Suprapubic skin (tissue), 4 donors: ENCODE data around the gene STKLD1. TPM values are rescaled to one million over a fixed set of nuclear protein-coding genes. Genes with fewer than 3 reads are reported as not detected.
"Not testable (repeated sequence)": the region's sequence is repeated elsewhere in the genome, so short reads cannot be mapped to it uniquely, and the experiment has no call there.

ENCODE experiments used
- DNase-seq, 2 donors: peaks; one replicate each; pipeline ENCODE4 v3.0.0-alpha.2; 2019; ENCODE audit warnings: low spot score in 2 of 2
- H3K27ac ChIP-seq: fragments of 200-600 bp; sonication (generic); one replicate; pipeline ENCODE4 v1.5.1; 2019
- H3K27me3 ChIP-seq: fragments of 200-600 bp; sonication (generic); one replicate; pipeline ENCODE4 v1.5.1; 2019
- H3K36me3 ChIP-seq: fragments of 200-600 bp; sonication (generic); one replicate; pipeline ENCODE4 v1.5.1; 2019
- H3K4me1 ChIP-seq: fragments of 200-600 bp; sonication (generic); one replicate; pipeline ENCODE4 v1.5.1; 2019
- H3K4me3 ChIP-seq: fragments of 200-600 bp; sonication (generic); one replicate; pipeline ENCODE4 v1.5.1; 2019; ENCODE audit warnings: mild to moderate bottlenecking
- H3K9me3 ChIP-seq: fragments of 200-600 bp; sonication (generic); one replicate; pipeline ENCODE4 v1.5.1; 2019
- EP300 ChIP-seq: sonication (generic); formaldehyde crosslinking; IDR thresholded peaks from one replicate; pipeline ENCODE4 v1.6.1; 2017; ENCODE audit warnings: antibody characterized with exemption
- POLR2A ChIP-seq, 2 donors: fragments of 450-650 bp; IDR thresholded peaks; one replicate each; pipeline ENCODE4 v1.6.1; 2017; ENCODE audit warnings: antibody characterized with exemption in 2 of 2, mild to moderate bottlenecking in 2 of 2, moderate library complexity in 2 of 2
- POLR2AphosphoS5 ChIP-seq, 3 donors: sonication (generic); formaldehyde crosslinking; IDR thresholded peaks; one replicate each; pipeline ENCODE4 v1.6.1; 2017; ENCODE audit warnings: antibody characterized with exemption in 3 of 3
- WGBS: methylation state at CpG from one replicate; pipeline ENCODE4 v1.1.5; 2018; 5-methylcytosine and 5-hydroxymethylcytosine counted together
- total RNA-seq, 4 donors: library from RNA; depleted of rRNA; stranded (reverse); fragments of >200 nt; gene quantifications; one replicate each; pipeline ENCODE4 v1.1.0, GENCODE V29; 2016
- TF ChIP-seq, protein P1 (sequence below), 2 donors: fragments of 200-600 bp in 1 of 2; fragments of 450-650 bp in 1 of 2; sonication (generic) in 1 of 2; IDR thresholded peaks; one replicate each; pipeline ENCODE4 v1.5.1; 2016 to 2019; ENCODE audit warnings: antibody characterized with exemption in 2 of 2, mild to moderate bottlenecking in 1 of 2, moderate library complexity in 1 of 2

Gene STKLD1
- total RNA-seq, 4 donors from 2014 or later = 1.8 to 4.2 (median 2.3) TPM; not detected in 1

DNA sequence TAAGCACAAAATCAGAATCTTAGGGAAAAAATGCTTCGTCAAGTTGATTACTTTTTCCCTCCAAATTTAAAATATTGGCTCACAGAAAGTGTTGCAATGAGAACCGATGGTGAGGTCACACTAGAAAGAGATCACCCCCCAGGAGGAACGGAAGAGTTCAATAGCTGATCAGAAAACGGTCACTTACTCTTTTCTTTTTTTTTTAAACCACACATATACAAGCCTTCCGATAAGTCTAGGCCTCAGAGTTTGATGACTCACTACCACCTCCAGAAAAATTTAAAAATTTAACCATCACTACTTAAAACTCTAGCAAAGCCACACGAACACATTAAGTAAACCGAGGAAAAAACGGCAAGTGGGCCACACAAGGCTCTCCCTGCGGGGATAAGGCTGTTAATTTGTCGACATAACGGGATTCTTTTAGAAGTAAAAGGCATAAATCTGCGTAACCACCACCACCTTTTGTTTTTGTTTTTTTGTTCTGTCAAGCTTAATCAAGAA lies 1.5 kb upstream of the STKLD1 start:
- H3K4me3 ChIP-seq = peak overlapping the region; percentile 87
- WGBS = 11% methylated on average over 12 of the region's 12 CpGs
- no peaks in the 10 kb centered on the region for H3K9me3 ChIP-seq
- no peak for DNase-seq
- H3K4me1 ChIP-seq = peaks cover 74% of the 10 kb centered on the region
- peaks cover 7% of the 10 kb centered on the region for H3K36me3 ChIP-seq
- TF ChIP-seq POLR2AphosphoS5 (IDR thresholded peaks at IDR 0.05) (no peak), EP300 (no peak), POLR2A (IDR thresholded peaks at IDR 0.05) (no peak)
- TF ChIP-seq, protein P1, sequence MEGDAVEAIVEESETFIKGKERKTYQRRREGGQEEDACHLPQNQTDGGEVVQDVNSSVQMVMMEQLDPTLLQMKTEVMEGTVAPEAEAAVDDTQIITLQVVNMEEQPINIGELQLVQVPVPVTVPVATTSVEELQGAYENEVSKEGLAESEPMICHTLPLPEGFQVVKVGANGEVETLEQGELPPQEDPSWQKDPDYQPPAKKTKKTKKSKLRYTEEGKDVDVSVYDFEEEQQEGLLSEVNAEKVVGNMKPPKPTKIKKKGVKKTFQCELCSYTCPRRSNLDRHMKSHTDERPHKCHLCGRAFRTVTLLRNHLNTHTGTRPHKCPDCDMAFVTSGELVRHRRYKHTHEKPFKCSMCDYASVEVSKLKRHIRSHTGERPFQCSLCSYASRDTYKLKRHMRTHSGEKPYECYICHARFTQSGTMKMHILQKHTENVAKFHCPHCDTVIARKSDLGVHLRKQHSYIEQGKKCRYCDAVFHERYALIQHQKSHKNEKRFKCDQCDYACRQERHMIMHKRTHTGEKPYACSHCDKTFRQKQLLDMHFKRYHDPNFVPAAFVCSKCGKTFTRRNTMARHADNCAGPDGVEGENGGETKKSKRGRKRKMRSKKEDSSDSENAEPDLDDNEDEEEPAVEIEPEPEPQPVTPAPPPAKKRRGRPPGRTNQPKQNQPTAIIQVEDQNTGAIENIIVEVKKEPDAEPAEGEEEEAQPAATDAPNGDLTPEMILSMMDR (IDR thresholded peaks at IDR 0.05) = no peak
- H3K27ac ChIP-seq = peak overlapping the region; percentile 97
- no peaks in the 10 kb centered on the region for H3K27me3 ChIP-seq

DNA sequence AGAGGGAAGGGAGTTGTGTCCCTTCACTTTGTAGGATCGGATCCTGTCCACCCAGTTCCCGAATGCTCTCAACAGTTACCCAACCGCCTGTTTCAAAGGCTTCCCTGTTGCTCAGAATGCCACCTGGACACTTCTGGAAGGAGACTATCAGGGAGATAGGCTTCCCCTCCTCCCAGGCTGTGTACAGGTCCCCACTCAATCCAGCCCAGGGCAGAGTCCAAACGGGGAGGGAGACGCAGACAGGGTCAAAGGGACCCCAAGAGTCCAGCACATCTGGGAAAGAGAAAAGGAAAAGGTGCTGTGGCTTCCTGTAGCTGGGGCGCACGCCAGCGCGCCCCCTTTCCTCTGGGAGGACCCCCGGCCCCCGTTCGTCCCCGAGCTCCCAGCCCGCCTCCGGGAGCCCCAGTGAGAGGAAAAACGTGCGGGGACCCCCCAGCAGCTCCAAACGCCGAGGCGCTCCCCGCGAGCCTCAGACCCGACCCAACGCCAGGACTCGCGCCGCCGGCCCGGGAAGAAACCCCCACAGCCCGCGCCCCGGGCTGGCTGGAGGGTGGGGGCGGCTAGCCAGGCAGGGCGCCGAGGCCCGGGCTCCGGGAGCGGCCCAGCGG lies 946 bp upstream of the STKLD1 start:
- H3K9me3 ChIP-seq = no peaks in the 10 kb centered on the region
- no peaks in the 10 kb centered on the region for H3K27me3 ChIP-seq
- WGBS = 1% methylated on average over 9 of the region's 39 CpGs
- H3K36me3 ChIP-seq = peaks cover 6% of the 10 kb centered on the region
- peaks cover 70% of the 10 kb centered on the region for H3K4me1 ChIP-seq
- H3K4me3 ChIP-seq = peak overlapping the region; percentile 87
- no peak for DNase-seq
- H3K27ac ChIP-seq = peak overlapping the region; percentile 97
- TF ChIP-seq EP300 (no peak), POLR2A (IDR thresholded peaks at IDR 0.05) (no peak), POLR2AphosphoS5 (IDR thresholded peaks at IDR 0.05) (no peak)
- TF ChIP-seq, protein P1 (IDR thresholded peaks at IDR 0.05) = no peak

DNA sequence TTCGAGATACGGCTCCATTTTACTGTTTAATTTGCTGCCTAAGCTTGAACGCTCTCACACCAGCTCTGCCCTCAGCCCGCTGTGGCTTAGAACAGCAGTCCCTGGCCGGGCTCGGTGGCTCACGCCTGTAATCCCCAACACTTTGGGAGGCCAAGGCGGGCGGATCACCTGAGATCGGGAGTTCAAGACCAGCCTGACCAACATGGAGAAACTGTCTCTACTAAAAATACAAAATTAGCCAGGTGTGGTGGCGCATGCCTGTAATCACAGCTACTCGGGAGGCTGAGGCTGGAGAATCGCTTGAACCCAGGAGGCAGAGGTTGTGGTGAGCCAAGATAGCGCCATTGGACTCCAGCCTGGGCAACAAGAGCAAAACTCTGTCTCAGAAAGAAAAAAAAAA lies 1.1 kb downstream of the STKLD1 start:
- not testable (repeated sequence) for H3K4me3 ChIP-seq, DNase-seq, H3K36me3 ChIP-seq, H3K27me3 ChIP-seq, H3K9me3 ChIP-seq
- peaks cover 49% of the 10 kb centered on the region for H3K4me1 ChIP-seq
- WGBS = 76% methylated on average over 14 of the region's 14 CpGs
- H3K27ac ChIP-seq = peak overlapping the region; percentile 39

DNA sequence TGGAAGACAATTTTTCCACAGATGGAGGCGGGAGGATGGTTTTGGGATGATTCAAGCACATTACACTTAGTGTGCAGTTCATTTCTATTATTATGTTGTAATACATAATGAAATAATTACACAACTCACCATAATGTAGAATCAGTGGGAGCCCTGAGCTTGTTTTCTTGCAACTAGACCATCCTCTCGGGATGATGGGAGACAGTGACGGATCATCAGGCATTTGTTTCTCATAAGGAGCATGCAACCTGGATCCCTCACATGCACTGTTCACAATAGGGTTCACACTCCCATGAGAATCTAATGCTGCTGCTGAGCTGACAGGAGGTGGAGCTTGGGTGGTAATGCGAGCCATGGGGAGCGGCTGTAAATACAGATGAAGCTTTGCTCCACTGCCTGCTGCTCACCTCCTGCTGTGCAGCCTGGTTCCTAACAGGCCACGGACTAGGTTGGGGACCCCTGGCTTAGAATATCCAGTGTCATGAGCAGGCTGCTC lies 1.6 kb downstream of the STKLD1 start:
- no peaks in the 10 kb centered on the region for H3K36me3 ChIP-seq
- no peak for DNase-seq
- no peak overlapping the region for H3K4me3 ChIP-seq
- H3K4me1 ChIP-seq = peaks cover 45% of the 10 kb centered on the region
- H3K9me3 ChIP-seq = no peaks in the 10 kb centered on the region
- H3K27ac ChIP-seq = peak overlapping the region; percentile 39
- no peaks in the 10 kb centered on the region for H3K27me3 ChIP-seq
- WGBS = 54% methylated on average over 3 of the region's 6 CpGs
- TF ChIP-seq POLR2AphosphoS5 (IDR thresholded peaks at IDR 0.05) (peak in 1 of 3 donors; percentile 58), POLR2A (IDR thresholded peaks at IDR 0.05) (no peak)

DNA sequence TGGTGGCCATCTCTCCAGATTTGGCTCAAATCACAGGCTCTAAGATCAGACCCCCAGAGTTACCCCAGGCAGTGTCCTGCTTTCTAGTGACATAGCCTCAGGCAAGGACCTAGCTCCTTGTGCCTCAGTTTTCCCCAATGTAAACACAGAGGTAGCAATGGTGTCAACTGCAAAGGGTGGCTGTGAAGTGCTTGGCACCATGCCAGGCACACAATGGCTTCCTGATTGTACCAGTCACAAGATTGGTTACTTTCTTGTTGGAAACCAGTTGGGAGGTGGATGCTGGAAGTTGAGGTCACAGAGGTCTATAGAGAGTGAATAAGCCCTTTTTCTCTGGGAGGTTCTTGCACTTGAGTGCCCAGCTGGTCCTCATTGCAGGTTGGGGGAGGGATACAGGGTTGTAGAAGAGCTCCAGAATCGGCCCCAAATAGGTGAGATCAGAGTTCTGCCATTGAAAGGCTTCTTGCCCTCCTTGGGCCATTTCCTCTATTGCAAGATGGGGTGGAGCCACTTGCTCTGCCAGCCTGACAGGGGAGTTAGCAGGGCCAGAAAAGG lies 2.3 kb downstream of the STKLD1 start:
- no peak for DNase-seq
- Histone ChIP-seq H3K36me3 (no peaks in the 10 kb centered on the region), H3K27ac (no peak overlapping the region), H3K4me3 (no peak overlapping the region), H3K9me3 (no peaks in the 10 kb centered on the region), H3K27me3 (no peaks in the 10 kb centered on the region), H3K4me1 (peaks cover 38% of the 10 kb centered on the region)
- TF ChIP-seq, protein P1 (IDR thresholded peaks at IDR 0.05) = no peak
- TF ChIP-seq POLR2A (IDR thresholded peaks at IDR 0.05) = no peak
- TF ChIP-seq EP300 = no peak
- no peak for TF ChIP-seq POLR2AphosphoS5 (IDR thresholded peaks at IDR 0.05)
- WGBS = 67% methylated on average over 1 of the region's 1 CpG
